Spleen (tissue), 11 donors: Measurements from ENCODE around the gene ZDHHC20. TPM values are rescaled to one million over a fixed set of nuclear protein-coding genes. Genes with fewer than 3 reads are reported as not detected.
"Not testable (repeated sequence)": the region's sequence is repeated elsewhere in the genome, so short reads cannot be mapped to it uniquely, and the experiment has no call there.

Experiments used
- DNase-seq: peaks from one replicate; pipeline ENCODE4 v3.0.0-alpha.2; 2020
- H3K27ac ChIP-seq, 8 donors: fragments of 200-600 bp; sonication (generic) in 7 of 8; 1 replicate in 4 of 8; 2 replicates in 4 of 8; pipeline versions ENCODE4 v1.5.0 to v1.8.0; 2016 to 2021; ENCODE audit warnings: inconsistent platforms in 4 of 8, mild to moderate bottlenecking in 4 of 8, moderate library complexity in 1 of 8
- H3K27me3 ChIP-seq, 7 donors: fragments of 200-600 bp; sonication (generic) in 6 of 7; replicated peaks in 1 of 7; 1 replicate in 4 of 7; 2 replicates in 3 of 7; pipeline versions ENCODE4 v1.5.0 to v1.8.0; 2016 to 2021; ENCODE audit warnings: inconsistent platforms in 3 of 7, mild to moderate bottlenecking in 1 of 7
- H3K36me3 ChIP-seq, 6 donors: fragments of 200-600 bp; sonication (generic) in 5 of 6; 1 replicate in 4 of 6; 2 replicates in 2 of 6; pipeline versions ENCODE4 v1.5.0 to v1.8.0; 2016 to 2021; ENCODE audit warnings: inconsistent platforms in 2 of 6
- H3K4me1 ChIP-seq, 6 donors: fragments of 200-600 bp; sonication (generic) in 5 of 6; 1 replicate in 3 of 6; 2 replicates in 3 of 6; pipeline versions ENCODE4 v1.5.0 to v1.8.0; 2016 to 2021; ENCODE audit warnings: inconsistent platforms in 3 of 6
- H3K4me3 ChIP-seq, 8 donors: fragments of 200-600 bp; sonication (generic) in 7 of 8; 1 replicate in 4 of 8; 2 replicates in 4 of 8; pipeline versions ENCODE4 v1.5.0 to v1.8.0; 2016 to 2021; ENCODE audit warnings: inconsistent platforms in 4 of 8, mild to moderate bottlenecking in 4 of 8, moderate library complexity in 2 of 8
- H3K9me3 ChIP-seq, 8 donors: fragments of 200-600 bp; sonication (generic) in 7 of 8; 1 replicate in 4 of 8; 2 replicates in 4 of 8; pipeline versions ENCODE4 v1.5.0 to v1.8.0; 2016 to 2021; ENCODE audit warnings: inconsistent platforms in 4 of 8
- POLR2A ChIP-seq, 3 donors: fragments of 450-650 bp; IDR thresholded peaks; one replicate each; pipeline ENCODE4 v1.5.1; 2017; ENCODE audit warnings: antibody characterized with exemption in 3 of 3, mild to moderate bottlenecking in 1 of 3
- POLR2AphosphoS5 ChIP-seq, 3 donors: sonication (generic); formaldehyde crosslinking; IDR thresholded peaks; one replicate each; pipeline ENCODE4 v1.5.1; 2017; ENCODE audit warnings: antibody characterized with exemption in 3 of 3
- whole genome bisulfite sequencing, 5 donors: extraction: QIAGEN DNeasy Blood & Tissue Kit in 3 of 5; methylation state at CpG; one replicate each; pipeline versions ENCODE4 v1.1.5 to v1.1.7; 2013 to 2018; 5-methylcytosine and 5-hydroxymethylcytosine counted together
- intact Hi-C: fragments of 100-400 bp; cut with DNase I; formaldehyde crosslinking; loops from one replicate; pipeline ENCODE4 v1.15.0; 2023; ENCODE audit warnings: low total_unique reads
- polyA plus RNA-seq, 3 donors: library from polyadenylated mRNA; stranded (reverse); fragments of 200-250 nt; gene quantifications; one replicate each; pipeline ENCODE4 v1.2.1, GENCODE V29; 2013
- total RNA-seq, 7 donors: library from RNA; depleted of rRNA in 3 of 7; stranded (reverse); fragments of >200 nt in 3 of 7; fragmentation: NEBNext Ultra II Directional in 4 of 7; extraction: Animal tissue kit (Norgen Biotek cat#: 25700) in 4 of 7; gene quantifications; one replicate each; pipeline versions ENCODE4 v1.1.0 to v1.2.1, GENCODE V29; 2016 to 2021
- TF ChIP-seq, protein P1 (sequence below), 11 experiments: fragments of 200-600 bp in 7 of 11; fragments of 450-650 bp in 4 of 11; sonication (generic) in 4 of 11; IDR thresholded peaks in 8 of 11; conservative IDR thresholded peaks in 3 of 11; 1 replicate in 7 of 11; 2 replicates in 4 of 11; pipeline versions ENCODE4 v1.4.0 to v1.8.0; 2016 to 2021; ENCODE audit warnings: antibody characterized with exemption in 11 of 11, inconsistent platforms in 4 of 11, mild to moderate bottlenecking in 1 of 11
- donor health status: healthy with polysubstance abuse.
- donor health status: DM: no; HTN: no; CAD: no; lungs with moderate emphysema.
- donor health status: DM: no; HTN: no; CAD: no.
- donor health status: Bipolar disorder and iron deficiency.
- donor health status: healthy.
- donor health status: DM: no; HTN: no; CAD: no.
- donor health status: DM: yes; HTN: yes; CAD: no.

Gene ZDHHC20
- total and polyA plus RNA-seq, 10 donors: 15.6 to 110 (median 80.5) TPM

DNA sequence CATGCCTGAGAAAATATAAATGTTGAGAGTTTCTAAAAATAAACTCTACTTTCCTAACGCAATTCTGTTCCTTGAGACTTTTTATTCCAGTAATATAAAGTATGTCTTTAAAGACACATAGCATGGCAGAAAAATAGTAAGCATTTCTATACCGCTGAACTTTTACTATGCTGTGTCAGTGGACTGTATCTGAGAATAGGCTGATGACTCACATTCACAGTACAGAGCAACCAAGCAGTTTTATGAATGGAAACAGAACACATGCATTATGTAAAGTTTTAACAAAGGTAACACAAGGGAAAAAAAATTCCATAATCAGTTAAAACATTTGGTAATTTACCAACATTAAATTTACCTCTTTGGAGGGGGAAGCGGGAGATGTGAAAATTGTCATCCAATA, 38.4 kb downstream of the ZDHHC20 start:
- TF ChIP-seq POLR2A (IDR thresholded peaks at IDR 0.05) (no peak), POLR2AphosphoS5 (IDR thresholded peaks at IDR 0.05) (no peak)
- TF ChIP-seq, protein P1, sequence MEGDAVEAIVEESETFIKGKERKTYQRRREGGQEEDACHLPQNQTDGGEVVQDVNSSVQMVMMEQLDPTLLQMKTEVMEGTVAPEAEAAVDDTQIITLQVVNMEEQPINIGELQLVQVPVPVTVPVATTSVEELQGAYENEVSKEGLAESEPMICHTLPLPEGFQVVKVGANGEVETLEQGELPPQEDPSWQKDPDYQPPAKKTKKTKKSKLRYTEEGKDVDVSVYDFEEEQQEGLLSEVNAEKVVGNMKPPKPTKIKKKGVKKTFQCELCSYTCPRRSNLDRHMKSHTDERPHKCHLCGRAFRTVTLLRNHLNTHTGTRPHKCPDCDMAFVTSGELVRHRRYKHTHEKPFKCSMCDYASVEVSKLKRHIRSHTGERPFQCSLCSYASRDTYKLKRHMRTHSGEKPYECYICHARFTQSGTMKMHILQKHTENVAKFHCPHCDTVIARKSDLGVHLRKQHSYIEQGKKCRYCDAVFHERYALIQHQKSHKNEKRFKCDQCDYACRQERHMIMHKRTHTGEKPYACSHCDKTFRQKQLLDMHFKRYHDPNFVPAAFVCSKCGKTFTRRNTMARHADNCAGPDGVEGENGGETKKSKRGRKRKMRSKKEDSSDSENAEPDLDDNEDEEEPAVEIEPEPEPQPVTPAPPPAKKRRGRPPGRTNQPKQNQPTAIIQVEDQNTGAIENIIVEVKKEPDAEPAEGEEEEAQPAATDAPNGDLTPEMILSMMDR (IDR thresholded peaks at IDR 0.05 in 8 of 11, conservative IDR thresholded peaks at IDR 0.05 in 3 of 11): no peak
- 80 to 93% (median 86%) methylated on average over 3 of the region's 3 CpGs for WGBS, 5 donors
- no peak overlapping the region for H3K27ac ChIP-seq
- no peaks in the 10 kb centered on the region for H3K9me3 ChIP-seq
- H3K27me3 ChIP-seq: no peaks in the 10 kb centered on the region
- H3K36me3 ChIP-seq: peaks cover 0 to 46% (median 4%) of the 10 kb centered on the region in 6 donors
- H3K4me1 ChIP-seq: peaks cover 0 to 8% (median 1%) of the 10 kb centered on the region in 6 donors
- no peak overlapping the region for H3K4me3 ChIP-seq
- no peak for DNase-seq
- intact Hi-C loops: no loop called here

DNA sequence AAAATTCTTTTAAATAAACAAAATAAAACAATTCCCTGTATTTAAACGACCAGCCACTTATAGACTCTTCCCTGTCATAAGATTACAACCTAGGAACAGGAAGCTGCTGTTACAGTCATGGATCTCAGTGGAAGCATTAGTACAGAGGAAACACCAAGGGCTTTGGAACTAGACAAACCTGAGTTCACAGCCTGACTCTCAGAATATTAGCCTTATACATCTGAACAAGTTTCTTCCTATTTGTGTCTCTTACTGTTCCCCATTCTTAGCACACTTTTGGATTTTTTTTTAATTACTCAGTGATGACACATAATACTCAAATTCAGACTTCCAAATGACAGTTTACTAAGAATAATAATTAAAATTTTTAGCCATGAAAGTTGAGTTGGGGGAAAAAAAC, 46.1 kb downstream of the ZDHHC20 start:
- H3K27me3 ChIP-seq: no peaks in the 10 kb centered on the region
- TF ChIP-seq, protein P1 (IDR thresholded peaks at IDR 0.05 in 8 of 11, conservative IDR thresholded peaks at IDR 0.05 in 3 of 11): no peak
- TF ChIP-seq POLR2AphosphoS5 (IDR thresholded peaks at IDR 0.05): no peak
- TF ChIP-seq POLR2A (IDR thresholded peaks at IDR 0.05): no peak

DNA sequence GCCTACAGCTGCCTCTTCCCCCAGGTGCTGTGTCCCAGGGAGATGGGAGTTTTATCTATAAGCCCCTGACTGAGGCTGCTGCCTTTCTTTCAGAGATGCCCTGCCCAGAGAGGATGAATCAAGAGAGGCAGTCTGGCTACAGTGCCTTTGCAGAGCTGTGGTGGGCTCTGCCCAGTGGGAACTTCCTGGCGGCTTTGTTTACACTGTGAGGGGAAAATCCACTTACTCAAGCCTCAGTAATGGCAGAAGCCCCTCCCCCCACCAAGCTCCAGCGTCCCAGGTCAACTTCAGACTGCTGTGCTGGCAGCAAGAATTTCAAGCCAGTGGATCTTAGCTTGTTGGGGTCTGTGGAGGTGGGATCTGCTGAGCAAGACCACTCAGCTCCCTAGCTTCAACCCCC, 48.6 kb downstream of the ZDHHC20 start:
- intact Hi-C loops, H3K4me3 ChIP-seq, H3K27ac ChIP-seq, H3K27me3 ChIP-seq, H3K4me1 ChIP-seq, DNase-seq: not testable (repeated sequence)
- WGBS, 5 donors: 67 to 84% (median 82%) methylated on average over 2 of the region's 2 CpGs
- Histone ChIP-seq H3K36me3 (peaks cover 0 to 79% (median 33%) of the 10 kb centered on the region in 6 donors), H3K9me3 (peaks cover 0 to 21% (median 3%) of the 10 kb centered on the region in 8 donors)

More for the DNA sequence above, 46.1 kb downstream of the ZDHHC20 start:
- peaks cover 0 to 6% (median 0%) of the 10 kb centered on the region in 8 donors for H3K9me3 ChIP-seq
- no peak overlapping the region for H3K27ac ChIP-seq
- WGBS, 5 donors: 57 to 66% (median 63%) methylated on average over 1 of the region's 1 CpG
- H3K4me3 ChIP-seq: no peak overlapping the region
- no peaks in the 10 kb centered on the region for H3K4me1 ChIP-seq
- H3K36me3 ChIP-seq: peaks cover 0 to 89% (median 36%) of the 10 kb centered on the region in 6 donors
- no peak for DNase-seq
- intact Hi-C loops: no loop called here

DNA sequence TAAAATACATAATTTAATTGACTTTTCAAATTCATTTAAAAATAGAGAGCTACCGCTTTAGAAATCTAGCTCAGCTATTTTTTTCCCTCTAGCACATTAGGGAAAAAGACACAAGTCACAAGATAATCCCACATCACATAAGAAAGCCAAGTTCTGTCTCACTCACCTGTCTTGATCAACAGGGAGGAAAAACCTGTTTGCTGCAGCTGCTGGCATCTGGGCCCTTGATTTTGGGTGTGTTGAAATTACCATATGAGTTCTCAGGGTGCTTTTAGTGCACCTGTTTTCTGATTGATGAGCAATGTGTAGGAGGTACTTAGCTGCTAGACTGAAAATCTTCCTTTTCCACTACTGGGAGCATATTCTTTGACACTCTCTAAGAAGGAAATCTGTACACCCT, 53.8 kb downstream of the ZDHHC20 start:
- H3K36me3 ChIP-seq: peaks cover 0 to 82% (median 18%) of the 10 kb centered on the region in 6 donors
- no peak for DNase-seq
- peaks cover 0 to 9% (median 0%) of the 10 kb centered on the region in 6 donors for H3K4me1 ChIP-seq
- no peak overlapping the region for H3K4me3 ChIP-seq
- intact Hi-C loops: no loop called here
- no peak overlapping the region for H3K27ac ChIP-seq
- no peaks in the 10 kb centered on the region for H3K27me3 ChIP-seq
- no peak for TF ChIP-seq POLR2A (IDR thresholded peaks at IDR 0.05)
- TF ChIP-seq, protein P1 (IDR thresholded peaks at IDR 0.05 in 8 of 11, conservative IDR thresholded peaks at IDR 0.05 in 3 of 11): no peak
- peaks cover 0 to 21% (median 3%) of the 10 kb centered on the region in 8 donors for H3K9me3 ChIP-seq
- WGBS, 5 donors: 96 to 100% (median 98%) methylated on average over 1 of the region's 1 CpG
